Breast epithelium (tissue), 4 donors: ENCODE measurements around the gene COL8A2. TPM values are rescaled to one million over a fixed set of nuclear protein-coding genes. Genes with fewer than 3 reads are reported as not detected.

ENCODE experiments used
- DNase-seq, 2 donors: peaks; one replicate each; pipeline ENCODE4 v3.0.0-alpha.2; 2019; ENCODE audit warnings: low spot score in 2 of 2
- H3K27ac ChIP-seq, 2 donors: fragments of 200-600 bp; sonication (generic) in 1 of 2; one replicate each; pipeline ENCODE4 v1.5.1; 2016 to 2019; ENCODE audit warnings: mild to moderate bottlenecking in 1 of 2
- H3K27me3 ChIP-seq, 2 donors: fragments of 200-600 bp; sonication (generic) in 1 of 2; one replicate each; pipeline versions ENCODE4 v1.5.1 to v1.6.0; 2017 to 2019; ENCODE audit warnings: control low read depth in 1 of 2, mild to moderate bottlenecking in 1 of 2
- H3K36me3 ChIP-seq: fragments of 200-600 bp; one replicate; pipeline ENCODE4 v1.5.1; 2019
- H3K4me1 ChIP-seq, 2 donors: fragments of 200-600 bp; sonication (generic); one replicate each; pipeline ENCODE4 v1.5.1; 2016 to 2019; ENCODE audit warnings: control low read depth in 1 of 2
- H3K4me3 ChIP-seq, 3 donors: fragments of 200-600 bp; sonication (generic); 1 replicate in 2 of 3; 2 replicates in 1 of 3; pipeline ENCODE4 v1.5.1; 2016 to 2019; ENCODE audit warnings: mild to moderate bottlenecking in 3 of 3, moderate library complexity in 2 of 3
- H3K9me3 ChIP-seq, 2 donors: fragments of 200-600 bp; sonication (generic) in 1 of 2; one replicate each; pipeline ENCODE4 v1.5.1; 2016 to 2019; ENCODE audit warnings: control low read depth in 1 of 2
- POLR2A ChIP-seq: fragments of 450-650 bp; IDR thresholded peaks from one replicate; pipeline ENCODE4 v1.6.1; 2016; ENCODE audit warnings: antibody characterized with exemption, mild to moderate bottlenecking, moderate library complexity
- POLR2AphosphoS5 ChIP-seq, 3 donors: sonication (generic); formaldehyde crosslinking; IDR thresholded peaks; one replicate each; pipeline ENCODE4 v1.6.1; 2017; ENCODE audit warnings: antibody characterized with exemption in 3 of 3
- intact Hi-C: fragments of 100-400 bp; cut with DNase I; formaldehyde crosslinking; loops from one replicate; pipeline ENCODE4 v1.15.1; 2023; ENCODE audit warnings: low total_unique reads
- total RNA-seq, 3 donors: library from RNA; depleted of rRNA; stranded (reverse); fragments of >200 nt; gene quantifications; one replicate each; pipeline ENCODE4 v1.1.0, GENCODE V29; 2016
- TF ChIP-seq, protein P1 (sequence below), 3 donors: fragments of 450-650 bp; IDR thresholded peaks; one replicate each; pipeline ENCODE4 v1.5.1; 2016 to 2017; ENCODE audit warnings: antibody characterized with exemption in 3 of 3, mild to moderate bottlenecking in 3 of 3, moderate library complexity in 3 of 3

COL8A2 gene
- total RNA-seq, 3 donors from 2014 or later: 3.4 to 20.6 (median 11.1) TPM

DNA sequence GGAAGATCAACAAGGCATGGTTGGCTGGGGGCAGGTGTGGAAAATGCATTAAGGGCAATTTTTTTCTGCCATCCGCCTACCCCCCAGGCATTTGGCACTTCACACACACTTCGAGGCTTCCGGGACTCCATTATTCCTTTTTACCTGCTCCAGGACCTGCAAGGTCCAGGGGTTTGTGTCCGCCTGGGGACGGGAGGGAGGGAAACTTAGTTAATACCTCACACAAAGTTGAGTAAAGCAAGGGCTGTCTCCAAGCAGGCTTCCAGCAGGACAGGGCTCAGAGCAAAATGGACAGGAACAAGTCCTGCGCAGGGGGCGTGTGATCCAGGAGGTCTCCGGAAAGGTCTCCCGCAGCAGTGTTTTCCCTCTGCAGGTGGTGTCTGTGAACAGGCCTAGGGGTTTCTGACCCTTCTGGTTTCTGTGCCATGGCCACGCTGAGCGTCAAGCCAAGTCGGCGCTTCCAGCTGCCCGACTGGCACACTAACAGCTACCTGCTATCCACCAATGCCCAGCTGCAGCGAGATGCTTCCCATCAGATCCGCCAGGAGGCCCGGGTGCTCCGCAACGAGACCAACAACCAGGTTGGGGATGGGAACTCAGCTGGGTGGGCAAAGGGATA lies 40.4 kb downstream of the COL8A2 start:
- H3K9me3 ChIP-seq: no peaks in the 10 kb centered on the region
- peak overlapping the region; percentile 36 to 48 for H3K27ac ChIP-seq
- H3K27me3 ChIP-seq: no peaks in the 10 kb centered on the region
- no peaks in the 10 kb centered on the region for H3K36me3 ChIP-seq
- DNase-seq: no peak
- H3K4me3 ChIP-seq: peak overlapping the region; percentile 47 to 76 (median 66)
- peaks cover under 1 to 8% of the 10 kb centered on the region in 2 donors for H3K4me1 ChIP-seq
- no peak for TF ChIP-seq POLR2AphosphoS5 (IDR thresholded peaks at IDR 0.05)
- TF ChIP-seq, protein P1, sequence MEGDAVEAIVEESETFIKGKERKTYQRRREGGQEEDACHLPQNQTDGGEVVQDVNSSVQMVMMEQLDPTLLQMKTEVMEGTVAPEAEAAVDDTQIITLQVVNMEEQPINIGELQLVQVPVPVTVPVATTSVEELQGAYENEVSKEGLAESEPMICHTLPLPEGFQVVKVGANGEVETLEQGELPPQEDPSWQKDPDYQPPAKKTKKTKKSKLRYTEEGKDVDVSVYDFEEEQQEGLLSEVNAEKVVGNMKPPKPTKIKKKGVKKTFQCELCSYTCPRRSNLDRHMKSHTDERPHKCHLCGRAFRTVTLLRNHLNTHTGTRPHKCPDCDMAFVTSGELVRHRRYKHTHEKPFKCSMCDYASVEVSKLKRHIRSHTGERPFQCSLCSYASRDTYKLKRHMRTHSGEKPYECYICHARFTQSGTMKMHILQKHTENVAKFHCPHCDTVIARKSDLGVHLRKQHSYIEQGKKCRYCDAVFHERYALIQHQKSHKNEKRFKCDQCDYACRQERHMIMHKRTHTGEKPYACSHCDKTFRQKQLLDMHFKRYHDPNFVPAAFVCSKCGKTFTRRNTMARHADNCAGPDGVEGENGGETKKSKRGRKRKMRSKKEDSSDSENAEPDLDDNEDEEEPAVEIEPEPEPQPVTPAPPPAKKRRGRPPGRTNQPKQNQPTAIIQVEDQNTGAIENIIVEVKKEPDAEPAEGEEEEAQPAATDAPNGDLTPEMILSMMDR (IDR thresholded peaks at IDR 0.05): no peak
- no peak for TF ChIP-seq POLR2A
- intact Hi-C loops: no loop called here

DNA sequence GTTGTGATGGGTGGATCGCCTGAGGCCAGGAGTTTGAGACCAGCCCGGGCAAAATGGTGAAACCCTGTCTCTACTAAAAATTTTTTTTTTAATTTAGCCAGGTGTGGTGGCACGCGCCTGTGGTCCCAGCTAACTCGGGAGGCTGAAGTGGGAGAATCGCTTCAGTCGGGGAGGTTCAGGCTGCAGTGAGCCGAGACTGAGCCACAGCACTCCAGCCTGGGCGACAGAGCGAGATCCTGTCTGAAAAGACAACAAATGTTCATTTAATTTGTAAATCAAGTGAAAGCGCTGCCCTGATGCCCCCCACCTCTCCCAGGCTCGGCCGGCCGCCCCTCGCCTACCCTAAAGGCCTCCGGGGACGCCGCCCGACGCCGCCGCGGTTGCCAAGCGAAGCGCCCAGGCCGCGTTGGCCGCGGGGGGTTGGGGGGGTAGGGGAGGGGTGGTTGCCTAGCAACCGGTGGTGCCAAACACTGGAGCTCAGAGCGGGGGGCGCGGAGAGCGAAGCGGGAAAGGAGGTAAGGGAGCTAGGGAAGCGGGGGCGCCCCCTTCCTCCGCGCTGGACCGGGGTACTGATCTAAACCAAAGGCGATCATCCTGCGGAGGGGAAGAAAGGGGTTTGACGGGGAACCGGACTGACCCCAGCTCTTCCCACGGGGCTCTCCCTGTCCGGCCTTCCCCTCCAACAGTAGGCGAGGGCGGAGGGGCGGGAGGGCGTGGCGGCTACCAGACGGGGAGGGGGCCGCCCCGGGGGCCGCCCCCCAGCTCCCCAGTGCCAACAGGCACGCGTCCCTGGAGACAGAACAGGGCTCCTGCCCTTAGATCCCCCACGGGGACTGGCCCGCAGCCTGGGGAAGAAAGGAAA lies 41.2 kb downstream of the COL8A2 start, which contains the start of gene TEKT2:
TEKT2 (plus strand) TSS at position 460 of the 862 bp plus-strand sequence. CDS start 828 bp downstream, outside the sequence.
- no peaks in the 10 kb centered on the region for H3K9me3 ChIP-seq

DNA sequence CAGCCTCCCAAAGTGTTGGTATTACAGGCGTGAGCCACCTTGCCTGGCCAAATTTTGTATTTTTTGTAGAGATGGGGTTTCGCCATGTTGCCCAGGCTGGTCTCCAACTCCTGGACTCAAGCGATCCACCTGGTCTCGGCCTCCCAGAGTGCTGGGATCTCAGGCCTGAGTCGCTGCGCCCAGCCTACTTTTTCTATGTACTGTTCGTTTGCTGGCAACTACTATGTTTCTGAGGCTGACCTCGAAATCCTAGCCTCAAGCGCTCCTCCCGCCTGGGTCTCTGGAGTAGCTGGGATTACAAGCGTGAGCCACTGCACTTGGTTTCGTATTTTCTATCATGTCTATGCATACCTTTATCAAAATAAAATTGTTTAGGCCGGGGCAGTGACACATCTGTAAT lies 41.8 kb downstream of the COL8A2 start:
- DNase-seq: no peak
- peaks cover 0 to 3% of the 10 kb centered on the region in 2 donors for H3K4me1 ChIP-seq
- H3K27ac ChIP-seq: no peak overlapping the region
- TF ChIP-seq, protein P1 (IDR thresholded peaks at IDR 0.05): no peak
- TF ChIP-seq POLR2A: no peak
- TF ChIP-seq POLR2AphosphoS5 (IDR thresholded peaks at IDR 0.05): no peak
- no peaks in the 10 kb centered on the region for H3K9me3 ChIP-seq
- intact Hi-C loops: no loop called here
- H3K4me3 ChIP-seq: no peak overlapping the region
- H3K36me3 ChIP-seq: no peaks in the 10 kb centered on the region
- H3K27me3 ChIP-seq: no peaks in the 10 kb centered on the region

More for the DNA sequence above, 41.2 kb downstream of the COL8A2 start, which contains the start of gene TEKT2:
- H3K4me1 ChIP-seq: peaks cover 0 to 6% of the 10 kb centered on the region in 2 donors
- H3K4me3 ChIP-seq: peak within 1 kb of the TSS; percentile 47 to 76 (median 66)
- no peaks in the 10 kb centered on the region for H3K27me3 ChIP-seq
- no peaks in the 10 kb centered on the region for H3K36me3 ChIP-seq
- intact Hi-C loops: no loop called here
- DNase-seq: no peak
- H3K27ac ChIP-seq: peak within 1 kb of the TSS; percentile 36 to 48
- no peak for TF ChIP-seq POLR2AphosphoS5 (IDR thresholded peaks at IDR 0.05)
- TF ChIP-seq, protein P1 (IDR thresholded peaks at IDR 0.05): no peak

DNA sequence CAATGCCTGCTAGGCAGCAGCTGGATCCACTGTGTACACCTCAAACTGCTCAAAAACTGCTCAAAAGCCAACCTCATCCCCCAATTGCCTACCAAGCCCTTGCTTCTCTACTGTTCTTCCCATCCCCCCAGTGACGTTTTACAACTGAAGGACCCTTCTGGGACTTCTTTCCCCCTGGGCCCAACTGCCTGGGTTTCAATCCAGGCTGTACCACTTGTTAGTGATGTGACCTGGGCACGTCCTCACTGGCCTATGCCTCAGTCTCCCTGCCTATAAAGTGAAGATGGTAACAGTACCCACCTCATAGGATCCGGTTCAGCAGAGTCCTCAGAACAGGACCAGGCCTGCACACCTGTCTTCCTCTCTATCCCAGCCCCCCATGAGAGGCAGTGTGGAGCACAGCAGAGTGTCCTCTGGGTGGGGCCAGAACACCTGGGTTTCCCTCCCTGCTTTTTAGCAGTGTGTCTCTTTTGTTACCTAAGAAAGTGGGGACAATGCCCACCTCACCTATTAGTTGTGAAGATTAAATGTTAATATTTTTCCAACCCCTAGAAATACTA lies 43.0 kb downstream of the COL8A2 start:
- intact Hi-C loops: no loop called here
- Histone ChIP-seq H3K36me3 (no peaks in the 10 kb centered on the region), H3K4me1 (peaks cover 0 to 3% of the 10 kb centered on the region in 2 donors)

More for the DNA sequence above, 43.0 kb downstream of the COL8A2 start:
- Histone ChIP-seq H3K27me3 (no peaks in the 10 kb centered on the region), H3K4me3 (no peak overlapping the region), H3K9me3 (no peaks in the 10 kb centered on the region), H3K27ac (no peak overlapping the region)
- no peak for TF ChIP-seq POLR2AphosphoS5 (IDR thresholded peaks at IDR 0.05)
- TF ChIP-seq, protein P1 (IDR thresholded peaks at IDR 0.05): no peak
- no peak for TF ChIP-seq POLR2A
- no peak for DNase-seq
